LNCAP (cell line): ENCODE data around the gene NATD1.

Source experiments
- TF ChIP-seq, protein P1 (sequence below): fragments of 450-650 bp; IDR thresholded peaks from 2 replicates; pipeline ENCODE4 v1.5.1; 2017; ENCODE audit warnings: mild to moderate bottlenecking

The NATD1 gene

DNA sequence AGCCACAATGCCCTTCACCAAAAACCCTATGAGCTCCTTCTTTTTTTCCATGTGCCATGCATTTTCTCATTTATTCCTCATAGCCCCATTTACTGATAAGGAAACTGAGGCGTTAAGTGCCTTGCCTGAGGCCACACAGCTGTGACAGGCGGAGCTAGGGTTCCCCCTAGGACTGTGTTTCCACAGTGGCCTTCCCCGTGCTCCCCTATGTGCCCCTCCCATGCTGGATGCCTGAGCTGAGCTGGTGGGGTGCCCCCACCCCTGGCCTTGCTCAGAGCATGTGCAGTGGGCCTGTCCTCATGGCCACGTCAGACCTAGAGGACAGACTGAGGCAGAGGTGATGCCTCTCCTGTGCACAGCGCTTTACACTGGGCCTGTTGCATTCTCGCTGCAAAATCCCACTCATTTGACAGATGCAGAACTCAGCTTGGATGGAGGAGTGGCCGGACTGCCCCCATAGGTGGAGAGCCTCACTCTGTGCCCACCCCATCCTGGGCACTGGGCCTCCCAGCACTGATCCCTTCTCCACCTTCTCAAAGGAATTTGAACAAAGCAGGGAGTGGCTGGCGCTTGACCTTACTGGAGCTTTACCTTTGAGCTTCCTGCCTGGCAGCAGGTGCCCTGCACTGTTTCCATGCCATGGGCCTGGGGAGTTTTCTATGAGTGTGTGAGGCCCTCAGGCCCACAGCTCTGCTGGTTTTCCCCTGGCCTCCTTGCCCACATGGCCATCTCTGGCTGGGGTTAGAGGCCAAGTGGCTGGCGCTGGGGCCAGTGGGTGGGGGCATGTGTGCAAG, 33.9 kb upstream of the NATD1 start:
- TF ChIP-seq, protein P1, sequence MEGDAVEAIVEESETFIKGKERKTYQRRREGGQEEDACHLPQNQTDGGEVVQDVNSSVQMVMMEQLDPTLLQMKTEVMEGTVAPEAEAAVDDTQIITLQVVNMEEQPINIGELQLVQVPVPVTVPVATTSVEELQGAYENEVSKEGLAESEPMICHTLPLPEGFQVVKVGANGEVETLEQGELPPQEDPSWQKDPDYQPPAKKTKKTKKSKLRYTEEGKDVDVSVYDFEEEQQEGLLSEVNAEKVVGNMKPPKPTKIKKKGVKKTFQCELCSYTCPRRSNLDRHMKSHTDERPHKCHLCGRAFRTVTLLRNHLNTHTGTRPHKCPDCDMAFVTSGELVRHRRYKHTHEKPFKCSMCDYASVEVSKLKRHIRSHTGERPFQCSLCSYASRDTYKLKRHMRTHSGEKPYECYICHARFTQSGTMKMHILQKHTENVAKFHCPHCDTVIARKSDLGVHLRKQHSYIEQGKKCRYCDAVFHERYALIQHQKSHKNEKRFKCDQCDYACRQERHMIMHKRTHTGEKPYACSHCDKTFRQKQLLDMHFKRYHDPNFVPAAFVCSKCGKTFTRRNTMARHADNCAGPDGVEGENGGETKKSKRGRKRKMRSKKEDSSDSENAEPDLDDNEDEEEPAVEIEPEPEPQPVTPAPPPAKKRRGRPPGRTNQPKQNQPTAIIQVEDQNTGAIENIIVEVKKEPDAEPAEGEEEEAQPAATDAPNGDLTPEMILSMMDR, result no peak

DNA sequence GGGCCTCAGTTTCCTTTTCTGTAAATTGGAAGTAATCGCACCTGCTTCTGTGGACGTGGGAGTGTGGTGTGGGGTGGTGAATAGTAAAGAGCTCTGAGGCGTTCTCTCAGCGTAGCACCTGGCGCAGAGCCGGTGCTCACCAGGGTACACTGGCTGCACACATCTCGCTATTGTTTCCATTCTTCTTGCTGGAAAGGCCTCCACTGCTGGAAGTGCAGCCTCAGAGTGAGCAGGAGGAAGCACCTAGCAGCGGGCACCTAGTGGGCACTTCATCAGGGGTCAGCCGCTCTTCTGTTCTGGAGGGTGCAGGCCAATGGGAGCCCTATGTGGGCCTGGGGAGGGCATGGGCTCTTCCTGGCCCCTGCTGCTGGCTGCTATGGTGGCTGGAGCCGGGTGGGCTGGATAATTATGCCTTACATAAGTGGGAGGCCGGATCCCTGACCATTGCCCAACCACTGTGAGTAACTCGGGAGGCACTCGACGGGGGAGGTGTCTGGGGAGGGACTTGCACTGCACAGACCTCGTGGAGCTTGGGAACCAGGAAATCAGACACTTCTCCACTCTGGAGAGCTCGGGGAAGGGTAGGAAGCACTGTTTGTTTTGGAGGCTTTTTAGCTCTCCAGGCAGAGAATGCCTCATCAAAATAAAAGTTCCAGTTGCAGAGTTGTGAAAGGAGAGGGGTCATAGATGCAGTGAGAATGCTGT, 33.0 kb upstream of the NATD1 start:
- TF ChIP-seq, protein P1, result no peak

DNA sequence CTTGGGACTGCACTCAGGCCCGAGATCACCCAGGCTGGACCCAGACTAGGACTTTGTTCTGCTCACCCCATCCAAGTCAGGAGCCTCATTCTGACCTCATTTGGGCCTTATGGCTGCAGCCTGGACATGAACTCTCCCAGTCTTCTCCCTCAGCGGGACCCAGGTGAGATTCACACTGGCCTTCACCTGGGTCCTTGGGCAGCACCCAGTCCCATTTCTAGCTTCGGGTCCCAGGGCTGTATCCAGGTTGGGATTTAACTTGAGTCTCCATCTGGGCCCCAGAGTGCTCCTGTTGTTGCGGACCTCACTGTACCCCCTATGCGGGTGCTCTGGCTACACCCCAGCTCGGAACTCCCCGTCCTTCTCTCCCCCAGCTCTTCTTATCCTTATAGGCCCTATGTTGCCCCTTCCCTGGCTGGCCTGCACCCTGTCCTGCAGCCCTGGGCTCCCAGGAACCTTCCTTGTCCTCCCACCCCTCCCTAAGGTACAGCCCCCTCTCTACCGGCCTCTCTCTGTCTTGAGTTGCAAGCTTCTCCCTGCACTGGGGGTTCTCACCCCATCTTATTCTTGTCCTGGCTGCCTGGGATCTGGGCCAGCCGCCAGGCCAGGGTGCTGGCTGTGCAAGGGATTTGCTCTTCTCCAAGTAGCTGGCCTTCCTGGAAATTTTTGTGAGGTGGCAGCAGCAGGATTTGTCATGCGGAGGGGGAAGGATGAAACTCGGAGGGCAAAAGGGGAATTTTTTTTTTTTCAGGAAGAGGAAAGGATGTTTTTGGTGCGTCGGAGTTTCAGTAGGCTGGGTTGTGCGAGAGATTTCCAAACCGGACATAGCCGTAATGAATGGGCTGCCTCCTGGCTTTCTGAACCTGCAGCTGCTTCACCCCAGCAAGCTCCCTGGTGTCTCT, 32.2 kb upstream of the NATD1 start:
- TF ChIP-seq, protein P1, result no peak

DNA sequence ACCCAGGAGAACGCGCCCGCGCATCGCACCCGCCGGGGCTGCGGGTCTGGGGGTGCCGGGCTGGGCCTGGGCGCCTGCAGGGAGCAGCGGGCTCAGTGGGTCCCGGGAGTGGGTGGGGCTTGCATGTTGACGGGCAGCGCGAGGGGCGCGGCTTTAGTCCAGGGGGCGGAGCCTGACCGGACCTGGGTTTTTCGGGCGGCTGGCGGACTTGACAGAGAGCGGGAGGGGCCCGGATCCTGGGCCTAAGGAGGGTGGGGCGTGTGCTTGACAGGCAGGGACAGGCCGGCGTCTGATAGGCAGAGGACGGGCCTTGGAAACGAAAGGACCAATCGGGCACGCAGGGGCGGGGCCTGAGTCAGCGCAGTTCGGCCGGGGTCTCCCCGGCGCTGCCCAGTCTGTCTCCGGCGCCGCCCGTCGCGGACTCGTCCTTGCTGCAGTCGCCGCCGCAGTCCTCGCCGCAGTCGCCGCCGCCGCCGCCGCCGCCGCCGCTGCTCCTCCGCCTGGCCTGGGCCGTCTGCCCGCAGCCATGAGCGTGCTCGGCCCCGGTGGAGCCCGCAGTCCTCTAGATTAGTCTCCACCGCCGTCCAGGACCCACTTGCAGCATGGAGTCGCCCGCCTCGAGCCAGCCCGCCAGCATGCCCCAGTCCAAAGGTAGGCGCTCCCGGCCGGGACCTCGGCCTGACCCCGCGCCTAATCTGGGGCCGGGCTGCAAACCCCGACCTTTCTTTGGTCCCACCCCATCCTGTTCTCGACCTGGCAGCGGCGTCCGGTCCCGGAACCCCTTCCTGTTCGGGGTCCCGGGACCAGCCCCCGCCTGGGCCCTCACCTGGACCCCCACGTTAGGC, 31.3 kb upstream of the NATD1 start, which contains the start of gene MAP2K3:
TSS of gene MAP2K3 (plus strand) at position 393 of the 845 bp plus-strand sequence. CDS start at position 603, 210 bp downstream.
- TF ChIP-seq, protein P1, result no peak

DNA sequence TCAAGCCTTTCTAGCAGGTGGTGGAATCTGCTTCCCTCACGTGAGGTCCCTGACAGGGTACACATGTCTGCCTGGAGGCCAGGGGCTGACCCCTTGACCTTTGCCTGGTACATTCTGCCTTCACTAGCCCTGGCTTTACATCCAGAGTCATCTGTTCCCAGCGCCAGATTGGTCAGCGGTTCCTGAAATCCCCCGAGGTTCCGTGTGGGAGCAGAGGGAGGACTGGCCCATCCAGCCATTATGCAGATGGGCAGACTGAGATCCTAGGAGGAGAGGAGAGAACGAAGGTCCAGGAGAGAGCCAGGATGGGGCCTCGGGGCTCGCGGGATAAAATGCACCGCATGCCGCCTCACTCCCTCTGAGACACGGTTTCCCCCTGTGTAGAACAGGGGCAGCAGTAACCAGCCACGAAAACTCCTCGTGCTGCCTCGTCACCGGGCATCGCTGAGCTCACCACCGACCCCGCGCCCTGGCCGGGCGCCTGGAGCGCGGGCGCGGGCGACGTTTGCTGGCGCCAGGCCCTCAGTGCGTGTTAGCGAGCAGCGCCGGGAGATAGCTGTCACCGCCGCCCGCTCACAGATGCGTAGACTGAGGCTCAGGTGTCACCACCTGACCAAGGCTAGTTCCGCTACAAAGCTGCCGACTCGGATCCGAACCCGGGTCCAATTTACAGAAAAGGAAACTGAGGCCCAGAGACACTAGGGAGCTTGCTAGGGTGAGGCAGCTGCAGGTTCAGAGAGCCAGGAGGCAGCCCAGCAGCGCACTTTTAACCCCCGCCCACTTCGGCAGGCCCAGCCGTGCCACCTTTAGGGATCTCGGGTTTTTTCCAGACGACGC, 30.5 kb upstream of the NATD1 start:
- TF ChIP-seq, protein P1, result no peak

DNA sequence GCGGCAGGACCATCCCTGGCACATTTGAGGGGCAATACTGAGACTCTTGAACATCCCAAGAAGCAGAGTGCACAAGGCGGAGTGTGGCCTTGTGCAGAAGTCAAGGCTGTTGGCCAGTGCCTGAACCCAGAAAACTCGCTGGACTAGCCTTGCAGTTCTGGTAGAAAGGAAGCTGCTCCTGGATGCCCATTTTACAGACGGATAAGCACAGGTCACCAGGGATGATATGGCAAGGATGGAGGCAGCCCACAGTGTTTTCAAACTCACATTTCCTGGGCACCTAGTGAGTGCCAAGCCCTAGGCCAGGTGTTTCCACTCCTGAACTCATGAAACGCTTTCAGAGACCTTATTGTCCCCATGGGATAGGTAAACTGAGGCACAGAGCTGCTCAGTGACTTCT, 29.6 kb upstream of the NATD1 start:
- TF ChIP-seq, protein P1, result no peak
